ENCODE data around the gene RBFOX1.

The RBFOX1 gene

DNA sequence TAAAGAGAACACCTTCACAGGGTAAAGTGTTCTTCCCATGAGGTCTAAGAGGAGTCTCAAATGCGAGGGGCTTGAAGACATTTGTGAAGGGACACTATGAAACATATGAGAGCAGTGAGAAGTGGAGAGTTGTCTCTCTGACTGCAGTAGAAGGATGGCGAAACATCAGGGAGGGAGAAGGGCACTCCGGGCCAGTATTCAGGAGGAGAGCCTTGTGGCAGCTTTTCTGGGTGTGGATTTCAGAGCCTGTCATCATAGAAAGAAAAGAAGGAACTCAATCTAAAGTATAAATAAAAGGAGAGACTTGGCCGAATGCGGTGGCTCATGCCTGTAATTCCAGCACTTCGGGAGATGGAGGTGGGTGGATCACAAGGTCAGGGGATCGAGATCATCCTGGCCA, 117.2 kb downstream of the RBFOX1 start:
- H3K9me2 ChIP-seq (ENCODE audit: low read depth, low read length) = no peaks in the 10 kb centered on the region
- H3K9me3 ChIP-seq (ENCODE audit: low read length) = no peaks in the 10 kb centered on the region
- no peaks in the 10 kb centered on the region for H3F3A ChIP-seq (ENCODE audit: insufficient read depth, low read length)
- no peaks in the 10 kb centered on the region for H3K27me3 ChIP-seq (ENCODE audit: insufficient read depth, low read length)
- H3K4me3 ChIP-seq (ENCODE audit: low read depth, low read length, poor library complexity, severe bottlenecking) = no peak overlapping the region
- no peaks in the 10 kb centered on the region for H4K20me1 ChIP-seq (ENCODE audit: insufficient read depth, low read length)
- H3K79me2 ChIP-seq (ENCODE audit: insufficient read depth, low read length) = no peaks in the 10 kb centered on the region
- no peak overlapping the region for H3K4me2 ChIP-seq (ENCODE audit: low read length)
- H3K9ac ChIP-seq (ENCODE audit: low read length) = no peak overlapping the region
- TF ChIP-seq, protein P1, sequence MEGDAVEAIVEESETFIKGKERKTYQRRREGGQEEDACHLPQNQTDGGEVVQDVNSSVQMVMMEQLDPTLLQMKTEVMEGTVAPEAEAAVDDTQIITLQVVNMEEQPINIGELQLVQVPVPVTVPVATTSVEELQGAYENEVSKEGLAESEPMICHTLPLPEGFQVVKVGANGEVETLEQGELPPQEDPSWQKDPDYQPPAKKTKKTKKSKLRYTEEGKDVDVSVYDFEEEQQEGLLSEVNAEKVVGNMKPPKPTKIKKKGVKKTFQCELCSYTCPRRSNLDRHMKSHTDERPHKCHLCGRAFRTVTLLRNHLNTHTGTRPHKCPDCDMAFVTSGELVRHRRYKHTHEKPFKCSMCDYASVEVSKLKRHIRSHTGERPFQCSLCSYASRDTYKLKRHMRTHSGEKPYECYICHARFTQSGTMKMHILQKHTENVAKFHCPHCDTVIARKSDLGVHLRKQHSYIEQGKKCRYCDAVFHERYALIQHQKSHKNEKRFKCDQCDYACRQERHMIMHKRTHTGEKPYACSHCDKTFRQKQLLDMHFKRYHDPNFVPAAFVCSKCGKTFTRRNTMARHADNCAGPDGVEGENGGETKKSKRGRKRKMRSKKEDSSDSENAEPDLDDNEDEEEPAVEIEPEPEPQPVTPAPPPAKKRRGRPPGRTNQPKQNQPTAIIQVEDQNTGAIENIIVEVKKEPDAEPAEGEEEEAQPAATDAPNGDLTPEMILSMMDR (IDR thresholded peaks at IDR 0.05; ENCODE audit: low read length) = no peak
- no peak for TF ChIP-seq EZH2 (IDR thresholded peaks at IDR 0.05; ENCODE audit: borderline replicate concordance, low read length)
- no peaks in the 10 kb centered on the region for H3K4me1 ChIP-seq (ENCODE audit: insufficient read depth, low read length, severe bottlenecking)
- H3K36me3 ChIP-seq (ENCODE audit: insufficient read depth, low read length) = no peaks in the 10 kb centered on the region
- H2AFZ ChIP-seq (ENCODE audit: low read length) = no peak overlapping the region
- no peak overlapping the region for H3K27ac ChIP-seq (ENCODE audit: low read depth, low read length, poor library complexity, severe bottlenecking)

DNA sequence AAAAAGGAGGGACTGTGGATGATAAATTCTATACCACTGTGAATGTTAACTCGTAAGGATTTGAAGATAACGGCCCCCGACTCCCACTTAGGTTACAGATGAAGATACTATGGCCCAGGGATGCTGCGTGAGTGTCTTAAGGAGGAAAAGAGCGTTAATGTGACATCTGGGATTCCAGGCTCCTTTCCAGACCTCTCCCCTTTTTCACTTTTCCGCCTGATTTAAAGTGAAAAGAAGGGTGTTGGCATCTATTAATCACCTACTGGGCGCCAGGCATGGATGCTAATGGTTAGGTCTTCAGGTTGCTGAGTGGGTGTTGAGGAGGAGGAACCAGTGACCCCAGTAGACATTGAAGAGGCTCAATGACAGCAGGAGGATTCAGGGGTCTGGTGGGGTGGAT, 117.8 kb downstream of the RBFOX1 start:
- no peaks in the 10 kb centered on the region for H3K4me1 ChIP-seq (ENCODE audit: insufficient read depth, low read length, severe bottlenecking)
- H4K20me1 ChIP-seq (ENCODE audit: insufficient read depth, low read length) = no peaks in the 10 kb centered on the region
- H3F3A ChIP-seq (ENCODE audit: insufficient read depth, low read length) = no peaks in the 10 kb centered on the region
- no peak overlapping the region for H3K4me3 ChIP-seq (ENCODE audit: low read depth, low read length, poor library complexity, severe bottlenecking)
- H3K36me3 ChIP-seq (ENCODE audit: insufficient read depth, low read length) = no peaks in the 10 kb centered on the region
- no peak overlapping the region for H3K27ac ChIP-seq (ENCODE audit: low read depth, low read length, poor library complexity, severe bottlenecking)
- H3K9me2 ChIP-seq (ENCODE audit: low read depth, low read length) = no peaks in the 10 kb centered on the region
- H3K9me3 ChIP-seq (ENCODE audit: low read length) = no peaks in the 10 kb centered on the region
- H3K4me2 ChIP-seq (ENCODE audit: low read length) = no peak overlapping the region
- no peaks in the 10 kb centered on the region for H3K79me2 ChIP-seq (ENCODE audit: insufficient read depth, low read length)
- no peaks in the 10 kb centered on the region for H3K27me3 ChIP-seq (ENCODE audit: insufficient read depth, low read length)
- no peak overlapping the region for H3K9ac ChIP-seq (ENCODE audit: low read length)
- TF ChIP-seq, protein P1 (IDR thresholded peaks at IDR 0.05; ENCODE audit: low read length) = no peak
- TF ChIP-seq EZH2 (IDR thresholded peaks at IDR 0.05; ENCODE audit: borderline replicate concordance, low read length) = no peak
- no peak overlapping the region for H2AFZ ChIP-seq (ENCODE audit: low read length)

DNA sequence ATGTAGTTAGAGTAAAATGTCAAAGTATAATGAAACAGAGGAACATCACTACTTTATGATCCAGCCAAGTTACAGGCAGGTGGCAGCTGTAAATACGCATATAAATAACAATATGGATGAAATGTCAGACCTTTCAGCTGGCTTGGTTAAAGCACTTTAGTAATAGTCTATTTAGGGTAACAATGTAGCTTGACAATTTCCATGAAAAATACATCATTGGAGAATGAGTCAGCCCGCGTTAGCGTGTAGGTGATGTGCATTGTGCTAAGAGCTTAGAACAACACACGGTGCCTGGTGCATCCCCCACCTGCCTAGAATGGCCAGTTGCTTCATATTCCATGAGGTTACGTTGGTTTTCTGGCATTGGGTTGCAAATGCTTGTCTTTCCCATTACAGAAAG, 119.4 kb downstream of the RBFOX1 start:
- no peak for TF ChIP-seq EZH2 (IDR thresholded peaks at IDR 0.05; ENCODE audit: borderline replicate concordance, low read length)
- no peak overlapping the region for H2AFZ ChIP-seq (ENCODE audit: low read length)

DNA sequence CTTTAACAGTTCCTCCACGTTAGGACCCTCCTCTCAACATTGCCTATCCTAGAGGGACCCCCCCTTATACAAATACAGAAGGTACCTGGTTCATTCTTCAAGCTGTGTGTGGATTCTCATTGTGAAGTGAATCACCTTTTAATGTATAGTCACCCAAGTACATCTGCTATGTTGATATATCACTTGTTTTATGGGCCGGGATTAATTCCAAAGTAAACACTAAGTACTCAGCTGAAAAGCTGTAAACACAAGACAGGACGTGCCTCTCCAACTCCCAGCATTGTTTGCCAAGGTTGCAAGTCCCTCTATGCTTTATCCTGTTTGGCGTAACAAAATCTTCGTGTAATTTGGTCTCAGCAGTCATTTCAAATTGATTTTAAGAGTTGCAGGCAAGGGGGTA, 123.6 kb downstream of the RBFOX1 start:
- Histone ChIP-seq H3K9me3 (ENCODE audit: low read length) (no peaks in the 10 kb centered on the region), H3K27ac (ENCODE audit: low read depth, low read length, poor library complexity, severe bottlenecking) (no peak overlapping the region), H3K9ac (ENCODE audit: low read length) (no peak overlapping the region), H3K9me2 (ENCODE audit: low read depth, low read length) (no peaks in the 10 kb centered on the region), H3K27me3 (ENCODE audit: insufficient read depth, low read length) (no peaks in the 10 kb centered on the region), H3K4me3 (ENCODE audit: low read depth, low read length, poor library complexity, severe bottlenecking) (no peak overlapping the region), H3K79me2 (ENCODE audit: insufficient read depth, low read length) (no peaks in the 10 kb centered on the region), H3K36me3 (ENCODE audit: insufficient read depth, low read length) (no peaks in the 10 kb centered on the region), H3K4me2 (ENCODE audit: low read length) (no peak overlapping the region), H4K20me1 (ENCODE audit: insufficient read depth, low read length) (no peaks in the 10 kb centered on the region), H2AFZ (ENCODE audit: low read length) (no peak overlapping the region), H3F3A (ENCODE audit: insufficient read depth, low read length) (no peaks in the 10 kb centered on the region), H3K4me1 (ENCODE audit: insufficient read depth, low read length, severe bottlenecking) (no peaks in the 10 kb centered on the region)
- TF ChIP-seq EZH2 (IDR thresholded peaks at IDR 0.05; ENCODE audit: borderline replicate concordance, low read length) = no peak
- TF ChIP-seq, protein P1 (IDR thresholded peaks at IDR 0.05; ENCODE audit: low read length) = no peak

More for the DNA sequence above, 119.4 kb downstream of the RBFOX1 start:
- Histone ChIP-seq H3K36me3 (ENCODE audit: insufficient read depth, low read length) (no peaks in the 10 kb centered on the region), H3K9me2 (ENCODE audit: low read depth, low read length) (no peaks in the 10 kb centered on the region), H3K4me3 (ENCODE audit: low read depth, low read length, poor library complexity, severe bottlenecking) (no peak overlapping the region), H3K4me1 (ENCODE audit: insufficient read depth, low read length, severe bottlenecking) (no peaks in the 10 kb centered on the region), H3K9ac (ENCODE audit: low read length) (no peak overlapping the region), H3K4me2 (ENCODE audit: low read length) (no peak overlapping the region), H3K79me2 (ENCODE audit: insufficient read depth, low read length) (no peaks in the 10 kb centered on the region), H3K27ac (ENCODE audit: low read depth, low read length, poor library complexity, severe bottlenecking) (no peak overlapping the region), H3K9me3 (ENCODE audit: low read length) (no peaks in the 10 kb centered on the region), H4K20me1 (ENCODE audit: insufficient read depth, low read length) (no peaks in the 10 kb centered on the region), H3K27me3 (ENCODE audit: insufficient read depth, low read length) (no peaks in the 10 kb centered on the region), H3F3A (ENCODE audit: insufficient read depth, low read length) (no peaks in the 10 kb centered on the region)

Data from OCI-LY1 (cell line).